GM12878 (cell line): ENCODE data around the gene NEB.

Experiments used
- CBX5 ChIP-seq: sonication (generic); IDR thresholded peaks from 2 replicates; pipeline ENCODE4 v1.6.1; 2016; ENCODE audit warnings: low read depth, moderate library complexity, mild to moderate bottlenecking, inconsistent platforms
- CTCF ChIP-seq, 3 experiments: IDR thresholded peaks in 2 of 3; conservative IDR thresholded peaks in 1 of 3; 2 replicates each; pipeline ENCODE4 v1.5.1; 2011; ENCODE audit warnings: low read depth in 3 of 3, low read length in 3 of 3, mild to moderate bottlenecking in 3 of 3, control low read depth in 2 of 3, moderate library complexity in 2 of 3, inconsistent platforms in 1 of 3, mixed read lengths in 1 of 3; ENCODE audit not compliant: control insufficient read depth in 2 of 3, insufficient read depth in 1 of 3; ENCODE audit errors: extremely low read depth in 1 of 3
- ETV6 ChIP-seq, 2 experiments: fragments of 450-650 bp in 1 of 2; IDR thresholded peaks in 1 of 2; conservative IDR thresholded peaks in 1 of 2; 2 replicates each; pipeline ENCODE4 v1.6.1; 2014; ENCODE audit warnings: antibody characterized with exemption in 1 of 2, borderline replicate concordance in 1 of 2, low read depth in 1 of 2, mild to moderate bottlenecking in 1 of 2, moderate library complexity in 1 of 2
- EZH2 ChIP-seq: IDR thresholded peaks from 2 replicates; pipeline ENCODE4 v1.6.1; 2012; ENCODE audit warnings: low read depth, mild to moderate bottlenecking, control low read depth, inconsistent platforms, low read length, borderline replicate concordance; ENCODE audit not compliant: control insufficient read depth
- MYC ChIP-seq: IDR thresholded peaks from 2 replicates; pipeline ENCODE4 v1.6.1; 2011; ENCODE audit warnings: mild to moderate bottlenecking, low read length, moderate library complexity, inconsistent platforms; ENCODE audit not compliant: insufficient read depth, insufficient replicate concordance, insufficient read length, severe bottlenecking
- SKIL ChIP-seq: fragments of 450-650 bp; IDR thresholded peaks from 2 replicates; pipeline ENCODE4 v1.6.1; 2017; ENCODE audit warnings: mild to moderate bottlenecking, low read depth, inconsistent platforms; ENCODE audit not compliant: poor library complexity, severe bottlenecking

- no peak for TF ChIP-seq CTCF (IDR thresholded peaks at IDR 0.05 in 2 of 3, conservative IDR thresholded peaks at IDR 0.05 in 1 of 3; ENCODE audit: control insufficient read depth in 2 of 3, extremely low read depth in 1 of 3, insufficient read depth in 1 of 3, low read depth in 3 of 3, low read length in 3 of 3)
- no peak for TF ChIP-seq CBX5
- no peak for TF ChIP-seq SKIL
- no peak for TF ChIP-seq ETV6 (conservative IDR thresholded peaks at IDR 0.05 in 1 of 2, IDR thresholded peaks at IDR 0.05 in 1 of 2; ENCODE audit: borderline replicate concordance in 1 of 2, low read depth in 1 of 2)
- no peak for TF ChIP-seq EZH2
- no peak for TF ChIP-seq MYC
Observed at GRCh38 chr2:151614606-151615306, 119.5 kb downstream of the NEB start.
